Erythroblast (primary cell): ENCODE measurements around the gene WDR48.

Experiments
- GATA1 ChIP-seq: IDR thresholded peaks from 2 replicates; pipeline ENCODE4 v1.6.1; 2011; ENCODE audit warnings: low read depth, mild to moderate bottlenecking, control low read depth, low read length, moderate library complexity
- POLR2A ChIP-seq: IDR thresholded peaks from 2 replicates; pipeline ENCODE4 v1.6.1; 2011; ENCODE audit warnings: mild to moderate bottlenecking, low read length

DNA sequence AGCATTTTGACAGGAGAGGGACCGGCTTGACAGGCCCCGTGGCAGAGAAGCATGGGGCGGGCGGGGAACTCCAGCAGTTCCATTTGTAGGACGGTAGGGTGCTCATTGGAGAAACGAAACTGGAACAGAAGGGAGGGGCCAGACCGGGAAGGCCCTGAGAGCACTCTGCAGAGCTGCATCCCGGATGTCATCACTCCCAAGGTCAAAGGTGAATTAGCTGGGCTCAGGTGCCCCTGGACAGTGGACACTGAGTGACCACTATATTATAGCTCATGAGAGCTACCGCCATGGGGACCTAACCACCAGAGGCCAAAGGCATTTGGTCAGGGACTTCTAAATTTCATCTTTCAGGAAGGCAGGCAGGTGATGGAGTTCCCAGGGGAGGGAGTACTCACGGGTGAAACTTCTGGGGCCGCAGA lies 94.3 kb downstream of the WDR48 start:
- no peak for TF ChIP-seq POLR2A
- TF ChIP-seq GATA1 = no peak
